ENCODE results near the gene CACNG3. TPM values are rescaled to one million over a fixed set of nuclear protein-coding genes. Genes with fewer than 3 reads are reported as not detected.

The CACNG3 gene
- total and polyA plus RNA-seq, 2 donors (not counting 3 experiments of a cell fraction or from before 2014, with no cell fraction given) = not detected

DNA sequence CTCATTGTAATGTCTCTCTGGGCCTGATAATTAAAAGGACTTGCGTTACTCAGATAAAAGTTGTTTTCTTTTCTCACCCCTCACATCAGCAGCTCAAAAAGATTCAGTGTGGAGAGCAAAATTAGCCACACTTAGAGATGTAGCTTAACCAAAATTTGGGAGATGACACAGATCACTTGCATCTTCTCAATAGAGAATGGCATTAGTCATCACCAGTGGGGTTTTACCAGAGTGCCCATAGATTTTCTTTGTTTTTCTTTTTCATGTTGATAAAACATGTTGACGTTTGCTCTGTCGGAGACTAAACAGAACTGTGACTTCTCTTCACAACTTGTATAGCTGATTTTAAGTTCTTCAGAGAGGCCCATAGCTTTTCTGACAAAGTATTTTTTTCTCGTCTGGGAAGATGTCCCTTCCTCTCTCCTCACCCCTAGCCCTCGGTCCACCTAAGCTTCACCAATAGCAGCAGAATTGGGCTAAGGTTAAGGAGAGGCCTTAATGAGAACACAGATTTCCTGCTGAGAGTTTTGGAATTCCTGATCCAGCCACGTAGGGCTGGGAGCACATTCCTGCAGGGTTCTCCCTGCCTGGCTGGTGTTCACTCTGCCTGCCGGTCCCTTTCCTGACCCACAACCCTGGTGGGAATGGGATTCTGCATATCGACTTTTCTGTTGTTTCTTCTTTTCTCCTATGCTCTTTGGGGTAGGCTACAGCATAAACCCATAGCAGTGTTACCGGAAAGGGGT, 92.6 kb downstream of the CACNG3 start:
- CTCF ChIA-PET = no interaction called here

More for the DNA sequence above, 92.6 kb downstream of the CACNG3 start:
- Histone ChIP-seq H3K36me3 (ENCODE audit: control insufficient read depth in 2 of 2, extremely low read depth in 1 of 2, insufficient read depth in 2 of 2, low read length in 2 of 2) (no peaks in the 10 kb centered on the region), H3K4me1 (ENCODE audit: control insufficient read depth, extremely low read depth, insufficient read depth, low read length) (no peaks in the 10 kb centered on the region), H3K4me3 (replicated peaks in 1 of 3; ENCODE audit: insufficient read depth in 1 of 3, low read depth in 1 of 3, low read length in 3 of 3) (no peak overlapping the region), H3K79me2 (ENCODE audit: control insufficient read depth, insufficient read depth, low read length) (no peaks in the 10 kb centered on the region), H3K9me1 (replicated peaks; ENCODE audit: control insufficient read depth, extremely low read depth, insufficient read depth, low read length) (no peaks in the 10 kb centered on the region), H3K9ac (replicated peaks; ENCODE audit: extremely low read depth, insufficient read depth, low read length) (no peak overlapping the region), H3K27ac (ENCODE audit: insufficient read depth, low read depth, low read length) (no peak overlapping the region), H3K27me3 (ENCODE audit: control insufficient read depth in 2 of 2, insufficient read depth in 2 of 2, low read length in 2 of 2) (no peaks in the 10 kb centered on the region), H3K4me2 (ENCODE audit: insufficient read depth, low read length) (no peak overlapping the region), H2AFZ (ENCODE audit: low read depth, low read length) (no peak overlapping the region), H4K20me1 (replicated peaks; ENCODE audit: control insufficient read depth, extremely low read depth, insufficient read depth, low read length) (no peaks in the 10 kb centered on the region), H3K9me3 (replicated peaks; ENCODE audit: control insufficient read depth, insufficient read depth, low read length) (no peaks in the 10 kb centered on the region)
- TF ChIP-seq MAX (IDR thresholded peaks at IDR 0.05; ENCODE audit: insufficient read depth, insufficient read length) (no peak), POLR2AphosphoS5 (IDR thresholded peaks at IDR 0.05; ENCODE audit: insufficient read depth, low read depth, low read length) (no peak), MYC (IDR thresholded peaks at IDR 0.05; ENCODE audit: low read depth, low read length) (no peak), CTCF (IDR thresholded peaks at IDR 0.05; ENCODE audit: extremely low read depth in 1 of 2, insufficient read depth in 1 of 2, low read depth in 1 of 2, low read length in 2 of 2) (no peak), JUN (IDR thresholded peaks at IDR 0.05; ENCODE audit: borderline replicate concordance, insufficient read depth, insufficient read length, low read depth) (no peak), FOS (IDR thresholded peaks at IDR 0.05; ENCODE audit: borderline replicate concordance, insufficient read depth, low read length) (no peak), EZH2 (IDR thresholded peaks at IDR 0.05; ENCODE audit: borderline replicate concordance, low read depth, low read length, severe bottlenecking) (no peak), GATA2 (IDR thresholded peaks at IDR 0.05; ENCODE audit: insufficient read depth, insufficient read length, low read depth, low read length) (no peak), POLR2A (IDR thresholded peaks at IDR 0.05; ENCODE audit: low read depth, low read length) (no peak)
- no peak for DNase-seq (ENCODE audit: low read depth, low spot score)
- intact Hi-C loops (cut with micrococcal nuclease) (no loop called here), dilution Hi-C loops (cut with MboI; ENCODE audit: extremely low pct_ligation_motif_present, low sequenced_read_pairs) (no loop called here)
- no peak for FAIRE-seq
- POLR2A ChIA-PET = no interaction called here
- BruUV-seq (replicated peaks) = no TSS peak
